CD4-positive, alpha-beta memory T cell (primary cell): ENCODE measurements around the gene ECSIT. TPM values are rescaled to one million over a fixed set of nuclear protein-coding genes. Genes with fewer than 3 reads are reported as not detected.
"Not testable (repeated sequence)": the region's sequence is repeated elsewhere in the genome, so short reads cannot be mapped to it uniquely, and the experiment has no call there.

Experiments used
- CTCF ChIA-PET: fragments of 350-600 bp; sonication (Branson Sonifier 250); formaldehyde crosslinking; loops from one replicate; lab custom pipeline; 2021; ENCODE audit warnings: inconsistent platforms; ENCODE audit not compliant: partially characterized antibody; lab: Charles Lee
- POLR2A ChIA-PET: fragments of 350-600 bp; sonication (Branson Sonifier 250); formaldehyde crosslinking; loops from one replicate; lab custom pipeline; 2021; ENCODE audit not compliant: partially characterized antibody; lab: Charles Lee
- DNase-seq, 5 donors: peaks; one replicate each; pipeline versions ENCODE4 v3.0.0 to v3.0.0-alpha.2; 2020 to 2022; ENCODE audit warnings: mixed read lengths in 1 of 5
- H3K27ac ChIP-seq: one replicate; pipeline ENCODE4 v1.7.0; 2013; ENCODE audit warnings: low read depth, low read length
- H3K27me3 ChIP-seq: 2 replicates; pipeline ENCODE4 v1.7.0; 2013; ENCODE audit warnings: mild to moderate bottlenecking, low read length, moderate library complexity; ENCODE audit not compliant: insufficient read depth
- H3K36me3 ChIP-seq: 2 replicates; pipeline ENCODE4 v1.7.0; 2013; ENCODE audit warnings: mild to moderate bottlenecking, low read length, moderate library complexity; ENCODE audit not compliant: insufficient read depth
- H3K4me1 ChIP-seq: 2 replicates; pipeline ENCODE4 v1.7.0; 2013; ENCODE audit warnings: mild to moderate bottlenecking, low read length, moderate library complexity; ENCODE audit not compliant: insufficient read depth
- H3K4me3 ChIP-seq, 2 donors: one replicate each; pipeline ENCODE4 v1.7.0; 2013; ENCODE audit warnings: low read length in 2 of 2, mild to moderate bottlenecking in 1 of 2
- H3K9me3 ChIP-seq, 2 donors: one replicate each; pipeline ENCODE4 v1.7.0; 2013; ENCODE audit warnings: low read length in 2 of 2, control low read depth in 1 of 2; ENCODE audit not compliant: control insufficient read depth in 1 of 2
- H3K27ac Mint-ChIP-seq, 7 donors: one replicate each; pipeline ENCODE4 v1.8.0; 2020 to 2021; ENCODE audit warnings: mixed read lengths in 7 of 7, mild to moderate bottlenecking in 6 of 7, inconsistent platforms in 3 of 7, moderate library complexity in 3 of 7
- H3K27me3 Mint-ChIP-seq, 2 donors: one replicate each; pipeline ENCODE4 v1.8.0; 2020 to 2021; ENCODE audit warnings: mixed read lengths in 2 of 2
- H3K36me3 Mint-ChIP-seq, 2 donors: one replicate each; pipeline ENCODE4 v1.8.0; 2020 to 2021; ENCODE audit warnings: mixed read lengths in 2 of 2, inconsistent platforms in 1 of 2, mild to moderate bottlenecking in 1 of 2
- H3K4me1 Mint-ChIP-seq, 4 donors: one replicate each; pipeline ENCODE4 v1.8.0; 2020 to 2021; ENCODE audit warnings: mixed read lengths in 4 of 4, mild to moderate bottlenecking in 1 of 4
- H3K4me3 Mint-ChIP-seq, 8 donors: one replicate each; pipeline ENCODE4 v1.8.0; 2020 to 2021; ENCODE audit warnings: mixed read lengths in 8 of 8, mild to moderate bottlenecking in 7 of 8, moderate library complexity in 6 of 8, inconsistent platforms in 3 of 8
- H3K9me3 Mint-ChIP-seq, 8 donors: one replicate each; pipeline ENCODE4 v1.8.0; 2020 to 2021; ENCODE audit warnings: mixed read lengths in 8 of 8, mild to moderate bottlenecking in 5 of 8, inconsistent platforms in 3 of 8, moderate library complexity in 1 of 8
- intact Hi-C: fragments of 100-400 bp; cut with micrococcal nuclease; formaldehyde crosslinking; loops from one replicate; pipeline ENCODE4 v1.15.1; 2023
- polyA plus RNA-seq, 2 donors: library from polyadenylated mRNA; unstranded; fragments of 300-500 nt; fragmentation: Illumina TruSeq; gene quantifications; one replicate each; pipeline ENCODE4 v1.2.3, GENCODE V29; 2021
- total RNA-seq, 2 experiments: library from RNA; stranded (reverse); gene quantifications; one replicate each; pipeline ENCODE4 v1.2.3, GENCODE V29; 2021

ECSIT gene
- total and polyA plus RNA-seq, 4 experiments from 2014 or later: 27.3 to 46.2 (median 37.3) TPM

DNA sequence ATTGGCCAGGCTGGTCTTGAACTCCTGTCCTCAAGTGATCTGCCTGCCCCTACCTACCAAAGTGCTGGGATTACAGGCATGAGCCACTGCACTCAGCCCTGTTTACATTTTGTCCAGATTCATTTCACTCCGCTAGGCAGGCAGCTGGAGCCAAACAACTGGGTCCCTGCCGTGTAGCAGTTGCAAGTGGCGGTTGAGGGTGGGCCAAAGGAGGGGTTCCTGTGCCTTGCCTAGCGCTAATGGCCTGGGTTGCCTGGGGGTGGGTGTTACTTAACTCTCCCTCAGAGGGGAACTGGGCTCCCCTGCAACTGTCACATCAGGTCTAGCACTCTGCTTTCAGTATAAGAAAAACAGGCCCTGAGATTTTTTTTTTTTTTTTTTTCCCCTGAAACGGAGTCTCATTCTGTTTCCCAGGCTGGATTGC is 41.1 kb upstream of the ECSIT start:
- H3K4me1 Mint-ChIP-seq: peaks cover 0 to 2% (median 0%) of the 10 kb centered on the region in 4 donors
- H3K27ac Mint-ChIP-seq: no peak overlapping the region

DNA sequence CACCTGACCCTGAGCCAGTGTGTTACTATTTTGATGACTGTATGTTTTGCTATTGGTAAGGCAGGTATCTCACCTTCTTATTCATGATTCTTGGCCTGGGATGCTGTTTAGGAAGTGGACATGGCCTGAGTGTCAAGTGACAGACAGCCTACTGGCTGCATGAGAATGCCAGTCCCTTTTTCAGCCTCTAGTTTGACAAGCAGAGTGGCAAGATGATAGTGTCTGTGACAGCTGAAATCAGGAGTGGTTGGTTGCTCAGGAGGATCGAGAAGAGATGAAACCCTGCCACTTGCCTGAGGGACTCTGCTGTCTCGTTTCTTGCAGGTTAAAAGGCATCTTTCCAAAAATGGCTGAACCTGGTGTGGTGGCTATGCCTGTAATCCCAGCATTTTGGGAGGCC is 37.2 kb upstream of the ECSIT start:
- intact Hi-C loops: no loop called here
- Histone ChIP-seq H3K27ac (no peak overlapping the region), H3K9me3 (no peaks in the 10 kb centered on the region), H3K4me3 (no peak overlapping the region), H3K4me1 (no peaks in the 10 kb centered on the region), H3K36me3 (no peaks in the 10 kb centered on the region), H3K27me3 (no peaks in the 10 kb centered on the region)
- no peaks in the 10 kb centered on the region for H3K27me3 Mint-ChIP-seq
- no peaks in the 10 kb centered on the region for H3K36me3 Mint-ChIP-seq
- H3K4me3 Mint-ChIP-seq: no peak overlapping the region
- ChIA-PET CTCF (interaction anchor here (0.7 kb wide), 1 partner anchor 9 kb away, joined by 3 read pairs; no protein-coding TSS in a partner anchor), POLR2A (no interaction called here)
- H3K4me1 Mint-ChIP-seq: peaks cover 0 to 5% (median 2%) of the 10 kb centered on the region in 4 donors
- H3K27ac Mint-ChIP-seq: no peak overlapping the region
- H3K9me3 Mint-ChIP-seq: no peaks in the 10 kb centered on the region
- DNase-seq: no peak

More for the DNA sequence above, 41.1 kb upstream of the ECSIT start:
- no peaks in the 10 kb centered on the region for H3K4me1 ChIP-seq
- ChIA-PET CTCF (interaction anchor here (0.8 to 0.9 kb wide), 2 partner anchors 10 kb away, joined by 3 to 4 read pairs; no protein-coding TSS in a partner anchor), POLR2A (interaction anchor here (0.6 to 1.6 kb wide), 2 partner anchors 11 to 27 kb away, joined by 3 to 4 read pairs; partner anchors contain the start of gene ELOF1)
- no peaks in the 10 kb centered on the region for H3K27me3 ChIP-seq
- intact Hi-C loops: no loop called here
- Mint-ChIP-seq H3K27me3 (no peaks in the 10 kb centered on the region), H3K36me3 (no peaks in the 10 kb centered on the region), H3K4me3 (no peak overlapping the region), H3K9me3 (no peaks in the 10 kb centered on the region)
- DNase-seq: no peak
- H3K36me3 ChIP-seq: no peaks in the 10 kb centered on the region
- no peak overlapping the region for H3K4me3 ChIP-seq
- no peak overlapping the region for H3K27ac ChIP-seq
- H3K9me3 ChIP-seq: no peaks in the 10 kb centered on the region

DNA sequence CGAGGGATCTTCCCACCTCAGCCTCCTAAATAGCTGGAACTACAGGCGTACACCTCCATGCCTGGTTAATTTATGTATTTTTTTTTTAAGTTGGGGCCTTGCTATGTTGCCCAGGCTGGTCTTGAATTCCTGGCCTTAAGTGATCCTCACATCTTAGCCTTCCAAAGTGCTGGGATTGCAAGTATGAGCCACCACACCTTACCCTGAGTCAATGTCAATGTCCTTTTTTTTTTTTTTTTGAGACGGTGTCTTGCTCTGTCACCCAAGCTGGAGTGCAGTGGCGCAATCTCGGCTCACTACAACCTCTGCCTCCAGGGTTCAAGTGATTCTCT is 36.7 kb upstream of the ECSIT start:
- H3K27ac ChIP-seq, H3K36me3 Mint-ChIP-seq, H3K27ac Mint-ChIP-seq, POLR2A ChIA-PET, H3K4me1 ChIP-seq, H3K4me3 Mint-ChIP-seq, intact Hi-C loops, H3K9me3 Mint-ChIP-seq, H3K36me3 ChIP-seq, DNase-seq, H3K4me3 ChIP-seq, H3K27me3 ChIP-seq, H3K4me1 Mint-ChIP-seq, H3K9me3 ChIP-seq, H3K27me3 Mint-ChIP-seq: not testable (repeated sequence)
- CTCF ChIA-PET: interaction anchor here (0.7 kb wide), 1 partner anchor 9 kb away, joined by 3 read pairs; no protein-coding TSS in a partner anchor

DNA sequence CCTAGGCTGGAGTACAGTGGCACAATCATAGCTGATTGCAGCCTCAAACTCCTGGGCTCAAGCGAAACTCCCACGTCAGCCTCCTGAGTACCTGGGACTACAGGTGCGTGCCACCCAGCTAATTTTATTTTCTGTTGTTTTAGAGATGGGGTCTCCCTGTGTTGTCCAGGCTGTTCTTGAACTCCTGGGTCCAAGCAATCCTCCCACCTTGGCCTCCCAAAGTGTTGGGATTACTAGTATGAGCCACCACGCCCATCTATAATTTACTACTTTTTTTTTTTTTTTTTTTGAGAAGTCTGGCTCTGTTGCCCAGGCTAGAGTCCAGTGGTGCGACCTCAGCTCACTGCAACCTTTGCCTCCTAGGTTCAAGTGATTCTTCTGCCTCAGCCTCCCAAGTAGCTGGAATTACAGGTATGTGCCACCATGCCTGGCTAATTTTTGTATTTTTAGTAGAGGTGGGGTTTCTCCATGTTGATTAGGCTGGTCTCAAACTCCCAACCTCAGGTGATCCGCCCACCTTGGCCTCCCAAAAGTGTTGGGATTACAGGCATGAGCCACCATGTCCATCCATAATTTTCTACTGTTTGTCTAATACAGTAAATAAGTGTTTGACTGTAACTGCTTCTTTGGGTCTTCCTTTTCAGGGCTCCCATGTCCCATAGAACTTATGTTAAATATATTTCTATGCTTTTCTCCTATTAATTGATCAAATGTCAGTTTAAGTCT is 35.3 kb upstream of the ECSIT start:
- peaks cover 11% of the 10 kb centered on the region for H3K4me1 ChIP-seq
- H3K9me3 ChIP-seq, H3K36me3 ChIP-seq, DNase-seq, H3K4me3 ChIP-seq, H3K27me3 Mint-ChIP-seq, H3K27ac ChIP-seq, H3K4me3 Mint-ChIP-seq, H3K9me3 Mint-ChIP-seq, H3K27me3 ChIP-seq, H3K36me3 Mint-ChIP-seq, intact Hi-C loops, H3K27ac Mint-ChIP-seq: not testable (repeated sequence)
- ChIA-PET POLR2A (interaction anchor here (0.8 kb wide), 1 partner anchor 22 kb away, joined by 3 read pairs; no protein-coding TSS in a partner anchor), CTCF (interaction anchor here (1.1 kb wide), 1 partner anchor 102 kb away, joined by 3 read pairs; no protein-coding TSS in a partner anchor)
- H3K4me1 Mint-ChIP-seq: peaks cover 9 to 15% (median 13%) of the 10 kb centered on the region in 4 donors

DNA sequence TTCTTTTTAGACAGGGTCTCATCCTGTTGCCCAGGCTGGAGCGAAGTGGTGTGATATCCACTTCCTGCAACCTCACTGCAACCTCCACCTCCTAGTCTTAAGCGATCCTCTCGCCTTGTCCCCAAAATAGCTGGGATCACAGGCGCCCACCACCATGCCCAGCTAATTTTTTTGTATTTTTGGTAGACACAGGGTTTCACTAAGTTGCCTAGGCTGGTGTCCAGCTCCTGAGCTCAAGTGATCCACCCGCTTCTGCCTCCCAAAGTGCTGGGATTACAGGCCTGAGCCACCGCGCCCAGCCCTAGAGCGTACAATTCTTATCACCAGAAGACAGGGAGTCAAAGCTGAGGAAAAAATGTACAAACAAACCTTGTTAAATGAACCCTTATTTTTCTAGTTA is 34.6 kb upstream of the ECSIT start:
- ChIA-PET POLR2A (interaction anchor here (0.8 kb wide), 1 partner anchor 22 kb away, joined by 3 read pairs; no protein-coding TSS in a partner anchor), CTCF (interaction anchor here (1.1 kb wide), 1 partner anchor 101 kb away, joined by 3 read pairs; no protein-coding TSS in a partner anchor)
- Histone ChIP-seq H3K4me3 (no peak overlapping the region), H3K27me3 (no peaks in the 10 kb centered on the region), H3K27ac (no peak overlapping the region), H3K36me3 (no peaks in the 10 kb centered on the region), H3K4me1 (peaks cover 12% of the 10 kb centered on the region), H3K9me3 (no peaks in the 10 kb centered on the region)
- intact Hi-C loops: no loop called here
- Mint-ChIP-seq H3K4me3 (no peak overlapping the region), H3K9me3 (no peaks in the 10 kb centered on the region), H3K36me3 (peaks cover 0 to 3% of the 10 kb centered on the region in 2 donors), H3K27me3 (no peaks in the 10 kb centered on the region), H3K4me1 (peaks cover 12 to 21% (median 18%) of the 10 kb centered on the region in 4 donors), H3K27ac (peak overlapping the region in 1 of 7 donors; percentile 78)
- no peak for DNase-seq

DNA sequence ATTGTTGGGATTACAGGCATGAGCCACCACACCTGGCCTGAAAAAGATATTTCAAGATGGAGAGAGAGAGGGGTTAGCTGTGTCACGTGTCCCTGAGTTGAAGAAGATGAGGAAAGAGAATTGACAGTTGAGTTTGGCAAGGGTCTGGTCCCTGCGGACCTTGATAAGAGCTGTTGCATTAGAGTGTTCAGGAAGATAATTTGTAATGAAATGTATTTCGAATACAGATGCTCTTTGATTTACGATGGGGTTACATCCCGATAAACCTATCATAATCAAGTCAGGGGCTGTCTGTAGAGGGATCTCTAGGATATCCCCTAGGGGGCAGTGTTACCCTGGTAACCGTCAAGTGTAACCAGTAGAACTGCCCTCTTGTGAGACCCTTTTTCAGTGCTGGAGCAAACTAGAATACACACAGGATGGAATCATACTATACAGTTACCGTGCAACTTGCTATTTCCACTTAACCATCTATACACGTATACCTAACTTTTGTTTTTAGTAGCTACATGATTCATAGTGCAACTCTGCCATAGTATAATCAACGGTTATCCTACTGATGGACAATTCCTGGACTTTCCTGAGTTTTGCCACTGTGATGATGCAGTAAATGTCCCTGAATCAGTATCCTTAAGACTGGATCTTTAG is 31.6 kb upstream of the ECSIT start:
- POLR2A ChIA-PET: interaction anchor here (1.0 to 3.1 kb wide), 5 partner anchors 15 to 36 kb away, joined by 3 to 23 read pairs (median 11); partner anchors contain the start of genes ECSIT and ZNF627
- H3K4me1 Mint-ChIP-seq: peaks cover 25 to 48% (median 38%) of the 10 kb centered on the region in 4 donors
- CTCF ChIA-PET: interaction anchor here (0.6 to 3.4 kb wide), 16 partner anchors 9 to 341 kb away, joined by 3 to 29 read pairs (median 4); partner anchors contain the start of genes ACP5 and ECSIT

More for the DNA sequence above, 31.6 kb upstream of the ECSIT start:
- Mint-ChIP-seq H3K9me3 (no peaks in the 10 kb centered on the region), H3K27me3 (no peaks in the 10 kb centered on the region), H3K4me3 (peak overlapping the region; percentile 76 to 89 (median 84)), H3K36me3 (peaks cover 4 to 16% of the 10 kb centered on the region in 2 donors), H3K27ac (peak overlapping the region; percentile 61 to 92 (median 89))
- no peaks in the 10 kb centered on the region for H3K9me3 ChIP-seq
- peaks cover 31% of the 10 kb centered on the region for H3K4me1 ChIP-seq
- H3K27ac ChIP-seq: no peak overlapping the region
- peak; percentile 62 to 69 (median 66) for DNase-seq
- intact Hi-C loops: loop anchor here (1.0 kb wide), 1 partner anchor 27 kb away; no protein-coding TSS in a partner anchor
- no peaks in the 10 kb centered on the region for H3K36me3 ChIP-seq
- no peak overlapping the region for H3K4me3 ChIP-seq
- H3K27me3 ChIP-seq: no peaks in the 10 kb centered on the region
